NCI-H524 treated with DMSO at 0.1 percent for 48 hours (cell line): ENCODE data around the gene BCAN.
A peak's percentile ranks its signal among the peaks of the same experiment; 100 is the strongest.
"Not testable (repeated sequence)": the region's sequence is repeated elsewhere in the genome, so short reads cannot be mapped to it uniquely, and the experiment has no call there.

ENCODE experiments used
- DNase-seq: peaks from one replicate; lab custom pipeline; 2025; lab: John Stamatoyannopoulos, UW

BCAN gene

DNA sequence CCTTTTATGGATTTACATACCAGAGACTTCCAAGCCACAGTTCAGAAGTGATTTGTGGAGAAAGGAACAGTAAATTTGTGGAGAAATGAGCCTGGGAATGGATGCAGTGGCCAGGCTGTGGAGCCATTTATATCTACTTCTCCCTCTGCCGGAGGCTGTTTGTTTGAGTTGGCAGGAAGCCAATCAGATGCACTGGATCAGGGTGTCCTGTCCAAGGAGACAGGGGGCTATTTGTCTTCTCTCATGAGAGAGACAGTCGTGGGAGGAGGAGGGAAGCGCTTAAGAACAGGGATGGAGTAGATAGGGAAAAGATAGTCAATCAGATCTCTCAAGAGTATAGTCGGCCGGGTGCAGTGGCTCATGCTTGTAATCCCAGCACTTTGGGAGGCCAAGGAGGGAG lies 25.5 kb upstream of the BCAN start:
- DNase-seq: no peak

DNA sequence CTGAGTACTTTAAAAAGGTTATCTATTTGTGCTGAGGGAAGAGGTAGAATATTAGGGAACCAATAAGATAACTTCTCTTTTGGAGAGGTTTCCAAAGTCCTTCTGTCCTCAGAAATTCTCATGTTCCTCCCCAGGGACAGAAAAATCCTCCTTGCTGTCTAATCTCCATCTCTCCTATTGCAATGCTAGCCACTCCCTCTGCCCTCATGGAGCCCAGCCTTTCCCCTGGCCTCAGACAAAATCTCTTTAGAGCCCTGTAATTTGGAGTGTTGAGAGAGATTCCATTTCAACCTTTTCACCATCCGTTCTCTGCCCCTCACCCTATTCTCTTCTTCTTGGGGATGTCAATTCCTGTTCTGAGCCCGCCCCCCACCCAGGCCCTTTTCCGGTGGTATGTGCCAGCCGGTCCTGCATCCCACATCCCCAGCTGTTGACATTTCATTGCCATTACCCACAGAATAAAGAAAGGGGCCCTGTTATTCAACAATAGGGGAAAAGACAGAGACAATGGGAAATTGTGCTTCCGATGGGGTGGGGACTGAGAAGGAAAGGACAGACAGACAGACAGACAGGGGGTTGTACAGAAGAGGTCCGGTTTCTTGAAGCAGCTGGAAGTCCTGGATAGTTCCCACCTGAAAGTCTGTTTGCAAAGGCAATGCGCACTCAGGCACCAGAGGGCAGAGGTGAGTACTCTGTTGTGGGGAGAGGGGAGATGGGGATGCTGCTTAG lies 22.9 kb upstream of the BCAN start, which contains the start of gene HAPLN2:
HAPLN2 (plus strand) TSS at position 563 of the 729 bp plus-strand sequence. CDS start 4,076 bp downstream, outside the sequence.
- no peak for DNase-seq

DNA sequence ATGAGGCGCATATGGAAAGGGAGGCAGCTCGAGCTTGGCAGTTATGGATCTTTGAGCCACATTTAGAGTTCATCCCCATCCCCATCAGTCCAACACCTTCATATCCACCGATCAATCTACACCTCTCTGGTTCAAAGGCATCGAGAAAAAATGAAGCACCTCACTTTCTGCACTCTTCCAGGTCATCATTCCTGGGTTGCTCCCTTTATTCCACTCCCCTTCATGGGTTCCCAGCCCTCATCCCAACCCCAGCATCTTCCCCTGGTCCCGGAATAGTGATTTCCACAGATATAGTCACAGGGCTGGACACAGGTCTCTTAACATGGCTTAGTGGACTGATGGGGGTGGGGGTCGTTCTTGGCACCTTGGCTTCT lies 22.3 kb upstream of the BCAN start:
- no peak for DNase-seq

DNA sequence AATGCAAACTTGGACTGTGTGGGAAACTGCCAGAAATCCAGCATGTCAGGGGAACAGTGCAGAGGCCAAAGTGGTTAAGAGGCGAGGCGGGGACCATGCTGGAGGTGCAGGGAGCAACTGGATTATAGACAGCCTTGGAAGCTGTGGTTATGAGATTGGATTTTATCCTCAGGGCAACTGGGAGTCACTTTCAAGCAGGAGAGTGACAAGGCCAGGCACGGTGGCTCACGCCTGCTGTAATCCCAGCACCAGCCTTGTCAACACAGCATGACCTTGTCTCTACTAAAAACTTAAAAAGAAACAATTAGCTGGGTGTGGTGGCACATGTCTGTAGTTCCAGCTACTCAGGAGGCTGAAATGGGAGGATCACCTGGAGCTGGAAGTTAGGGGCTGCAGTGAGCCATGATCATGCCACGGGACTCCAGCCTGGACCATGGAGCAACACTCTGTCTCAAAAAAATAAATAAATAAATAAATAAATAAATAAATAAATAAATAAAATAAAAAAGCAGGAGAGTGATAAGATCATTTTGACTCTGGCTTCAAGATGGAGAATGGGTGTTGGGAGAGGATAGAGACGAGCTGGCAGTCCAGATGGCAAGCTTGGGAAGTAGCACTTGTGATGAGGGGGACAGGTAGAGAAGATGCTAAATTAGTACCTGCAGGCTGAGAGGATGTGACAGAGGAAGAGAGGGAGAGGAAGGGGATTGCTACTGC lies 19.2 kb upstream of the BCAN start:
- DNase-seq: no peak

DNA sequence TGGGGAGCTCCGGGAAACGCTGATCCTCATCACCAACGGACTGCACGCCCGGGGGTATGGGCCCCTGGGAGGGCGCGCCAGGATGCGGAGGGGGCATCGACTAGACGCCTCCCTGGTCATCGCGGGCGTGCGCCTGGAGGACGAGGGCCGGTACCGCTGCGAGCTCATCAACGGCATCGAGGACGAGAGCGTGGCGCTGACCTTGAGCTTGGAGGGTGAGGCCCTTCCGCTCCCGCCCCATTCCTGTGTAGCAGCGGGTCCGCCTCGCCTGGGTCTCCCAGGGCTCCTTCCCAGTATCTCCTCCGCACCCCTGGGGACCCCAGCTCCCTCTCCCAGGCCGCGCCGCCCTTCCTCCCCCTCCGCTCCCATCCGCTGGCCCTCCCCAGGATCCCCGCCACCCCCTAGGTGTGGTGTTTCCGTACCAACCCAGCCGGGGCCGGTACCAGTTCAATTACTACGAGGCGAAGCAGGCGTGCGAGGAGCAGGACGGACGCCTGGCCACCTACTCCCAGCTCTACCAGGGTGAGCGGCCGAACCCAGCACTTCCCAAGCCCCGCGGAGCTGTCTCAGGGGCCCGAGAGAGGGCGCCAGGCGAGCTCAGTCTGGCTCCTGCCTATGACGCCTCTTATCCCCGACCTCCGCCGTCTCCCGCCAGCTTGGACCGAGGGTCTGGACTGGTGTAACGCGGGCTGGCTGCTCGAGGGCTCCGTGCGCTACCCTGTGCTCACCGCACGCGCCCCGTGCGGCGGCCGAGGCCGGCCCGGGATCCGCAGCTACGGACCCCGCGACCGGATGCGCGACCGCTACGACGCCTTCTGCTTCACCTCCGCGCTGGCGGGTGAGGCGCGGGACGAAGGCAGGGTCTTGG lies 17.7 kb upstream of the BCAN start:
- DNase-seq: no peak

DNA sequence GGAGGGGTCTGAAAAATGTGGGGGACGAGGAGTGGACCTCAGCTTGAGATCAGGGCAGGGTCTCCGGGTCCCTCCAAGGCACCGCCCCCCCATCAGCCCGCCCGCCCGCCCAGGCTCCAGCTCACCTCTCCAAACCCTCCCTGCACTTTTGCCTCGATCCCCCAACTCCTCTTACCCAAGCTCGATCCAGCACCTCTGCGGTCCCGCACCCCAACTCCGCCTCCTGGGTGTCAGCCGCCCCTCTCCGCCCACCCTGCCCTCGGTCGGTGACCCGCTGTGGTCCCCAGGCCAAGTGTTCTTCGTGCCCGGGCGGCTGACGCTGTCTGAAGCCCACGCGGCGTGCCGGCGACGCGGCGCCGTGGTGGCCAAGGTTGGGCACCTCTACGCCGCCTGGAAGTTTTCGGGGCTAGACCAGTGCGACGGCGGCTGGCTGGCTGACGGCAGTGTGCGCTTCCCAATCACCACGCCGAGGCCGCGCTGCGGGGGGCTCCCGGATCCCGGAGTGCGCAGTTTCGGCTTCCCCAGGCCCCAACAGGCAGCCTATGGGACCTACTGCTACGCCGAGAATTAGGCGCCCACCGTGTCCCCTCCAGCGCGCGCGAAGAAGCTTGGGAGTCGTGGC lies 17.0 kb upstream of the BCAN start:
- no peak for DNase-seq

DNA sequence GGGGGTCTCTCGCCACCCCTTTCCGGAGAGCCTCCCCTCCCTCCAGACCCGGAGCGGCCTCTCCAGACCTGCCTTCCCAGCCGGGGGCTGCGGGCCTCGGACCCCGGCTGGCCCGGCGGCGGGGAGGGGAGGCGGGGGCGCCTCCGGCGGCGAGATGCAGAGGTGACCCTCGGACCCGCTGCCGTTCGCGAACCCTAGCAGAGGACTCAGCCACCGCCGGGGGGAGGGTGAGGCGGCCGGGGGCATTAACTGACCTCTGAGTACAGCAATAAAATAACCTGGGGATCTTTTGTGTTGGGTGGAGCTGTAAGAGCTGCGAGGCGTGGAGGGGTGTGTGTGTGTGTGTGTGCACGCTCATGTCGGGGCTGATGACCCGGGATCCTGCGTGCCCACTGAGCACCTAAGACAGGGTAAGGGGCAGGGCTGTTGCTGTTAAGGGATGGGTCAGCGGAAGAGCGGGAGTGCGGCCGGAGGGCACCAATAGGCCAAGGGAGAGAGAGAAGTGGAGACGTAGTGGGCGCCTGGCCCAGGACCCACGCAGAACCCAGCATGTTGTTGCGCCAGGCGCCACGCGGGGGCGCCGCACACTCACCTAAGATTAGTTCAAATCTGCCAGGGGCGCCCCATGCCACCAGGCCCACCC lies 16.4 kb upstream of the BCAN start:
- no peak for DNase-seq

DNA sequence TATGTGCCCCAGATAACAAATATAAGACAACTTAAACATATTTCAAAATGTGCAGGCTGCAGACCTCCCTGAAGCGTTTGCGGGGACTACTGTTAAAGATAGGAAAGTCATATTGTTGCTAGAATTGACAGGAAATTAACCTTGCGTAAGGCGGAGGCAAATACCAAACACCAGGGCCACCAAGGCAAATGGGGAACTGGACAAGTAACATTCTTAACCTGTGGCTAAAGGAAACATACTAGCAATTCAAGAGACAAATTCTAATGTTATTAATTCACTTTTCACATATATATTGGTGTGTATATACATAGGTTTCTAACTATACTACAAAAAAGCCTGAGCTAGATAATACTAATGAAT lies 15.9 kb upstream of the BCAN start:
- DNase-seq: no peak

DNA sequence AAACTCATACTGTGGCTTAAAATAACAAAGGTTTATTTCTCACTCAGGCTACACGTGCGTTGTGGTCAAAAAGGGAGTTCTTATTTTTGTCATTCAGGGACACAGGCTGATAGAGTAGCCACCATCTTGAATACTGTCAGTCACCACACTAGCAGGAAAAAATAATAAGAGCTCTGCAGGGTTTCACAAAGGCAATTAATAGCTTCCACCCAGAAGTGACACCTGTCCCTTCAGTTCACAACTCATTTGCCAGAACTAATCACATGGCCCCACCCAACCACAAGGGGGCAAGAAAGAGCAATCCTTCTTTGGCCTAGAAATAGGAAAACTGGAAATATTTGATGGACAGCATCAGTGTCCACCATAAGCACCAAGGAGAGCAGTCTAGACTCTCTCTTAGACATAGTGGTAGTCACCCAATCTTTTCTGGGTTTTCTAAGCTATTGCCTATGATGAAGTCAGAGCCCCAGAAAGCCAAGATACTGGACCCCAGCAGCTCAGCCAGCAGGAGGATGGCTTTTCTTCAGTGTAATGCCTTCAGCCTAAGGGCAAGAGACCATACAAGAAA lies 14.5 kb upstream of the BCAN start:
- DNase-seq: peak; percentile 28

DNA sequence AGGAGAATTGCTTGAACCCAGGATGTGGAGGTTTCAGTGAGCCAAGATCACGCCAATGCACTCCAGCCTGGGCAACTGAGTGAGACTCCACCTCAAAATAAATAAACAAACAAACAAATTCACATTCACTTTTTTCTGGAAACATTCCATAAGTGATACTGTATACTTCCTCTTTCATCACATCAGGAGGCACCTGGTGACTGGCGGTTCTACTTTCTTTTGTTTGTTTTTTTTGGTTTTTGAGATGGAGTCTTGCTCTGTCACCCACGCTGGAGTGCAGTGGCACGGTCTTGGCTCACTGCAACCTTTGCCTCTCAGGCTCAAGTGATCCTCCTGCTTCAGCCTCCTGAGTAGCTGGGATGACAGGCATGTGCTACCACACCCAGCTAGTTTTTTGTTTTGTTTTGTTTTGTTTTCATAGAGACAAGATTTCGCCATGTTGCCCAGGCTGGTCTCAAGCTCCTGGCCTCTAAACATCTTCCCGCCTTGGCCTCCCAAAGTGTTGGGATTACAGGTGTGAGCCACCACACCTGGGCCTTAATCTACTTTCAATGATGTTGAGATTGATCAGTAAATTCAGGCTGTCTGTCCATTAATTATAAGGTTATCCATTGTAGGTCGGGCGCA lies 12.0 kb upstream of the BCAN start:
- DNase-seq: no peak

DNA sequence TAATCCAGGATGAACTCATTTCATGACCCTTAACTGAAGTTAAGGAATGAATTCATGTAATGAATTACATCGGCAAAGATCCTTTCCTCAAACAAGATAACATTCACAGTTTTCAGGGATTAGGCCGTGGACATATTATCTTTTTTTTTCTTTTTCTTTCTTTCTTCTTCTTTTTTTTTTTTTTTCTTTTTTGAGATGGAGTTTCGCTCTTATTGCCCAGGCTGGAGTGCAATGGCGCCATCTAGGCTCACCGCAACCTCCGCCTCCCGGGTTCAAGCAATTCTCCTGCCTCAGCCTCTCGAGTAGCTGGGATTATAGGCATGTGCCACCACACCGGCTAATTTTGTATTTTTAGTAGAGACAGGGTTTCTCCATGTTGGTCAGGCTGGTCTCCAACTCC lies 10.8 kb upstream of the BCAN start:
- not testable (repeated sequence) for DNase-seq

DNA sequence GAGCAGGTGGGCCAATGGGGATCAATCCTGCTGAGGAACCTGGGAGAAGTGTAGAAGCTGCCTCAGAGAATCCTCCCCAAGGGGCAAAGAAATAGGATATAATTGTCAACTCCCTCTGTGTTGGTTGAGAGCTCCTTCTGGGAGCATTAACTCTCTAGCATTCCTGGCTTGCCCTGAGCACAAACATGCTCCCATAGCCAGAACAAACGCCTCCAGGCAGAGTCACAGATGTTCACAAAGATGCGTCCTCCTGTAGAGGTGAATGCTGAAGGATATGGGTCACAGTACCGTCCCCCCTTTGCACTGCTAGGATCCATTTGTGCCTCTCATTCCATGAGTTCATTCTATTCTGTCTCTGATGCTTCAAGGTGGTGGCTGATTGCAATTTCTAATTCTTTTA lies 9.6 kb upstream of the BCAN start:
- DNase-seq: no peak

DNA sequence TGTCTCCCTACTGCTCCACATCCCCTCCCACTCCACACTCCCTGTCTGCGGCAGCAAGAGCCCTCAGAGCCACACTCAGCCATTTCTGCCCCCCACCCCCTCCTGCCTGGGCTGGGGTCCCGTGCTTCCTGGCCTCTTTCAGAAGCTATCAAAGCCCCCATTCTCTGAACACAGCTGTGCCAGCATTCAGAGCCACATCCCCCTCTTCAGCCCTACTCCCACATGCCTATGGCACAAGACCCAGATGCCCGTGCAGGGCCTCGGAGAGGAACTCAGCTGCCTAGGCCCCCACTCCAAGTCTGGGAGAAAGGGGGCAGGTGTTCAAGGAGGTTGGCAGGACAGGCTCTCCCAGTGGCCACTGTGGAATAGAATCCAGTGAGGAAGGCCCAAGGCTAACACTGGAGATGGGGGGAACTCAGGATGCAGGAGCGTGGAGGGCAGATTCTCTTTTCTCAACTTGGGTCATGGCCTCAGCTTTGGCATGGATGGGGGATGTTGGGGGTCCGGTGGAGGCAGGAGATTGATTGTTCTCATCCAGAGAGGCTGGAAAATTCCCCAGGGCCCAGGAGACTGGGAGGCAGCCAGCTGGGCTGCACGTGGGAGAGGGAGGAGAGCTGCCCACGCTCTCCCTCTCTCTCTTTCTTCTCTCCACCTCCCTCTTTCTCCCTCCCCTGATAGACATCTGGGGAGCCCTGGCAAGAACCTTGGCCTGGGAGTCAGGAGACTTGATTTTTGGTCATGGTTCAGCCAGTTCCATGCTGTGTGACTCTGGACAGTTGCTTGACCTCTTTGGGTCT lies 3.5 kb upstream of the BCAN start:
- DNase-seq: no peak

DNA sequence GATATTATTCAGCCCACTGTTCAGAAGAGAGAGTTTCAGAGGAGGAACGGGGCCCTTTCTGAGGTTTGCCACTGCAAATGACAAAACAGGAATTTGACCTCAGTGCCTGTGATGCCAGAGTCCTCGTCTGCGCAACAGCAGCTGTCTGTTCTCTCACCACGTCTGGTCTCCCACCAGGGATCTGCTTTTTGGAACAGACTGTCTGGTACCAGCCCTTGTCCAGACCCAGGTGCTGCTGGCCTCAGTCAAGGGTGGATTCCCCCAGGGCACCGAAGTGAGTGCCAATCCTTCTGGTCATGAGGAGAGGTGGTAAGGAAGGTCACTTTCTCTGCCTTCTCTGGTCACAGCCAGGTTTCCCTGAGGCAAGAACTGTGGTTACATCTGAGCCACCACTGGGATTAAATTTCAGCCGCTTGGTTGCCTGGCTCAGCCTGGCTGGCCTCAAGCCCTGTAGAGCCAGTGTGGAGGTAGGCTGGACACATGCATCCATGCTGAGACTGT lies 2.3 kb upstream of the BCAN start:
- no peak for DNase-seq

DNA sequence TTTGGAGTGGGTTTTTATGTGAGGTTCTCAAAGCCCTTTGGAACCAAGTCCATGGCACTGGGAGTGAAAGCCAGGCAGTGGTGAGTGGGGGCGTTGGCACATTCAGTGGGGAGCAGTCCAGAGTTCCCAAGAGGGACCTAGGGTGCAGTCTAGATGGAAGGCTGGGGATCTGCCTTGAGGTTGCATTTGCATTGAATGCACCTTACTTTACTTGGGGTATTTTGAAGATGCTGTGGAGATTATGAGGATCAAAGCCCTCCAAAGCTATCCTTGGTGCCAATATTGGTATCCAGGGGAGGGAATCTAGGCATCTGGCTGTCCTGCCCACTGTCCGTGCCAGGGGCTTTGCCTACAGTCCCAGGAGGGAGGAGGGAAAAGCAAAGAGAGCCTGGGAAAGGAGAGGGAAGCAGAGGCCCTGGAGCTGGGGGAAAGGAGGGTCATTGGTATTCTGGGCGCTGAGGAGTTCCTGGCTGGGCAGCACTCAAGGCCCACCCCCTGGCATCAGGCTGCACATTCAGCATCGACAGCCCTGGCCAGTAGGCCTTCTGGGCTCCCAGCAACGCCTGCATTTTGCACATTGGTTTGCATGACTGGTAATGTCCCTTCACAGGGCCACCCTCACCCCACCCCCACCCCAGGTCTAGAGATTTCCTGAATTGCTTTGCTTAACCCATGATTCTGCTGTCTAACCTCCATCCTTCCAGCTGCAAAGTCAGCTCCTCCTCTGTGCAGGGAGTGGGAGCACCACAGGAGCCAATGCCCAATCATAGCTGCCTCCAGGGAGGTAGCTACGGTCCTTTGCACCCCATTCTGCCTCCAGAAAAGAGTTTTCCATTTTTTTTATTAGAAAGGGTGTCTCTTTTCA lies 843 bp upstream of the BCAN start:
- DNase-seq: no peak

DNA sequence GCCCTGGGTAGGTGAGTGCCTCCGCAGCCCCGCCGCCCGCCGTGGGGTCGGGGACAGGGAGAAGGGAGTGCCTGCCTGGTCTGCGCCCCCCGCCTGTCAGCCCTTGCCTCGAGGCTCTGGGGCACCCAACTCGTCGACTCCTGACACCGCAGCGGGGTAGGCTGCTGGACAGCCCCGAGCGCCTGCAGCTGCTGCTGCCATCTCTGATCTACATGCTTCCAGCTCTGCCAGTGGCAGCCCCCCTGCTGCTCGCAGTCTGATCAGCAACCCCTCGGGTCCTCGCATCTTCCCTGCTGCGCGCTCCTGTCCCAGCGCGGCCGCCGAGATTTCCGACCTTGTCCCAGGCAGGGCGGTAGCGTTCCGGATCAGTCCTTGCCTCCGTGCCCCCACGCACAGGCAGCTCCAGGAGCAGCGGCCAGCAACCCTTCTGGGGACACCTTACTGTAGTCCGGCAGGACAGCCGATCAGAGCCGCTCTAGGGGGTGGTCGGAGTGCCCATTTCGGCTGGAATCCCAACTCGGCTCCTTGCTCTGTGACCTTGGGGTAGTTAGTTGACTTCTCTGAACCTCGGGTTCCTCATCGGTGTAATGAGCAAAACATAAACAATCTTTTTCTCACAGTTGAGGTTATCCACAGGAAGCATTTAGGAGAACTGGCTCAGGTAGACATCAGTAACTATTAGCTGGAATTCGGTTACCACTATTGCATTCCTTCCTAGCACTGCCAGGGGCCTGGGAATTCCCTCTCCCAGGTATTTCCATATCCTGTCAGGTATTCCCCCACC lies 540 bp downstream of the BCAN start:
- no peak for DNase-seq

DNA sequence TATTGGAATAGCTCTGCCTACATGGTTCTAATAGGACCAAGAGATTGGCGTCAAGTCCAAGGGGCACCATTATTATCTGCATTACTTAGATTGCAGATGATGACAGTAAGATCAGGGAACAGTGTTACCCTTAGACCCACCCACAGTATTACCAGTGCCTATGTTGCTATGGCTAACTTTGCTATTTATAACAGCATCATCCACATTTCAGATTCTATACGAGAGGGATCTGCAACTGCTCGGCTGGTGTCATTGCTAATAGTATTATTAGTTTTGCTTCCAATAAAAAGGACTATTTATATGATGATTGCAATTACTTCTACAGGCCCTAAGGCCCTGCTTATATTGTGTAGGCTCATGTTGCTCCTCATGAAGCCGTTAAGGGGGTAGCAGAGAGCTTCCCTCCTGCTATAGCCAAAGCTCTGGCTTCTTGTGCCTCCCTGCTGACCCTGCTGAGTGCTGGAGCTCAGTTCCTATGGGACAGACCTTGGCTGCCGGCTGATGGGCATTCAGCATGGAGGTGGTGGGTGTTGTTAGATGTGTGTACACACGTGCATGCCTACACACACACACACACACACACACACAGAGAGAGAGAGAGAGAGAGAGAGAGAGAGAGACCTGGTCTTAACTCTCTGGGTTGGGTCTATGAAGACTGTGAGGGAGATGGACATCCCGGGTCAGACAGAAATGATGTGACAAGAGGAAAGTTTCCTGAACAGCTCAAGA lies 1.3 kb downstream of the BCAN start:
- no peak for DNase-seq

DNA sequence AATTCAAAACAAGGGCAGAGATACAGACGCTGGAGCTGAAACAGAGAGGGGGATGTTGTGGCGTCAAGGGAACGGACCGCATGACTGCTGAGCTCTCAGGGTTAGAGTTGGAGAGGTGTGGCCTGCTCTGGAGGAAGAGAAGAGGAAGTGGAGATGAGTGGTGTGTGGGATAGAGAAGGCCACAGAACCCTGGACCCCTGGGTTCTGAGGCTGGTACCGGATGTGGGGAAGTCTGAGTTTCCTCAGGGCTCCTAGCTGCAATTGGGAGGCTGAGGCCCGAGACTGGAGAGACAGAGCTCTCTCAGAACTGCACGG lies 1.8 kb downstream of the BCAN start:
- no peak for DNase-seq
